GM18868 (cell line): ENCODE measurements around the gene CCDC50.

ENCODE experiments used
- ATAC-seq: cut with Tn5 transposase; IDR thresholded peaks from one replicate; pipeline ENCODE4 v1.9.1; 2021; ENCODE audit warnings: mild to moderate bottlenecking, moderate library complexity; ENCODE audit not compliant: unreplicated experiment

CCDC50 gene

GRCh38 chr3:191376516-191377141 lies 47.4 kb downstream of the CCDC50 start:
- no peak for ATAC-seq

DNA sequence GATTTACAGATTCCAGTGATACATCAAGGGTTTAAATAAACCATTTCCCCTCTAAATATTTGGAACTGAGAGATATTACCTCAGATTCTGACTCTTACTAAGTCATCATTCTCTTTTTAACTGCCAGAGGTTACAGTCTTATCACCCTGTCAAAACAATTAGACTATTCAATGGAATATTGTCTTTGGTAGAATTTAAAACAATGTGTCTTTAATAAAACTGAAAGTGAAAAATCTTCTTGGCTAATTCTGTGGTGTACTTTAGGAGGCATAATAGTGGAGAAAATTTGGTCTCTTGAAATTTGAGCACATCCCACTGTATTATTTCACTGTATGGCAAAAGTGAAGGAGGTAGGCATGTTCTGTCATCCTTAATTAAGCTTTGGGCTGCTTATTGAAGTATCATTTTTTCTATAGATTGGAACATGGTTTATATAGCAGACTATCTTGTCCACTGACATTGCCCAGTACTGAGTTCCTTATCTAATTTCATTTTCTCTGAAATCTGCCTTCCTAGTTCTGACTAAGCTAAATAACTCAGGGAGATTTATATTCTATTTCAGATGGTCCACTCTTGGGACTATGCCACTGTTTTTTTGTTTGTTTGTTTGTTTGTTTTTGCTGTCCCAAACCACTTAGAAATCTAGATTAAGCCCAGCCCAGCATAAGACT lies 49.1 kb downstream of the CCDC50 start:
- ATAC-seq, result peak; percentile 36

- ATAC-seq, result no peak
Measured at GRCh38 chr3:191379446-191379845, 50.3 kb downstream of the CCDC50 start.

- no peak for ATAC-seq
Measured at GRCh38 chr3:191380001-191380400, 50.8 kb downstream of the CCDC50 start.

- ATAC-seq, result no peak
Measured at GRCh38 chr3:191381303-191381702, 52.1 kb downstream of the CCDC50 start.

DNA sequence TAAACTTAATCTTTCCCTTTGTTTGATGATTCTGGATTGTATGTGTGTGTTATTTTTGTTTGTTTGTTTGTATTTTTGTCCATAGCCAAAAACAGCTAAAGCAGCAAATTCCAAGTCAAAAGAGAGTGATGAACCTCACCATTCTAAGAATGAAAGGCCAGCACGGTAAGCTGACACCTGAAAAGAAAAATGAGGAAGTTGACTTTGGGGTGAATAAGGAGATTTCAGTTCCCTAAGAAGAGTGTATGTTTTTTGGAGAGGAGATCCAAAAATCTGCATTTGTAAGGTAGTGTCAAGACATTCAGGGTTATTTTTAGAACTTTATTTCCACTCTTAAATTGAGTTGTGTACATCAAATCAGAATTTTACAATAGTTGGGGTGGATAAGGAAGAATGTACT lies 53.5 kb downstream of the CCDC50 start:
- ATAC-seq, result peak; percentile 81

DNA sequence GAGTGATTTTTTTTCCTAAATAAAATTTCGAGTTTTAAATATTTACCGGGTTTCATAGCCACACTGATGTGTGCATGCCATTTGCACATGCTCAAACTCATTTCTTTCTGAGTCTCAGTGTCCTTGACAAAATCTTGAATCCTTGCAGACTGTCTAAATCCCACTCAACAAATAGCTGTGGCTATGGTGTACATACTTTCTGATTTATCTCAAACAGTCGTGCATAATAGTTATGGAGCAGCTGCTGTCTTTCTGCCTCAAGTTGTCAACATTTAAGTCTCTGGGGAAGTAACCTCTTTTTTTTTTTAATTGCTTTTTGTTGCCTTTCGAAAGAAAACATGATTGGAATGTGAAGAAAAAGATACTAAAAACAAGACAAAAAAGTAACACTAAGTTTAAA lies 53.9 kb downstream of the CCDC50 start:
- peak; percentile 9 for ATAC-seq

GRCh38 chr3:191385101-191385500 lies 55.9 kb downstream of the CCDC50 start:
- no peak for ATAC-seq

- no peak for ATAC-seq
Measured at GRCh38 chr3:191387441-191388077, 58.4 kb downstream of the CCDC50 start.

- peak; percentile 41 for ATAC-seq
Measured at GRCh38 chr3:191388823-191389222, 59.6 kb downstream of the CCDC50 start.

DNA sequence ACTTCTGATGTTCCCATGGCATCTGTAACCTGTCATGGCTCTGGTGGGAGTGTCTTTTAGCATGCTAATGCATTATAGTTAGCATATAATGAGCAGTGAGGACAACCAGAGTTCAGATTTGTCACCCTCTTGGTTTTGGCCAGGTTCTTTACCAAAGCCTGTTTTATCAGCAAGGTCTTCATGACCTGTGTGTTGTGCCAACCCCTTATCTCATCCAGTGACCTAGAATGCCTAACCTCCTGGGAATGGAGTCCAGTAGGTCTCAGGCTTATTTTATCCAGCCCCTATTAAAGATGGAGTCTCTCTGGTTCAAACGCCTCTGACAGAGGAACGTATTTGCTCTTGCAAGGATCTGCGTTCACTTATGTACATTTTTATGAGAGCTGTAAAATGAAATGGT lies 61.4 kb downstream of the CCDC50 start:
- no peak for ATAC-seq

- ATAC-seq, result no peak
Measured at GRCh38 chr3:191391861-191392808, 62.9 kb downstream of the CCDC50 start.

- ATAC-seq, result no peak
Measured at GRCh38 chr3:191393146-191393545, 64.0 kb downstream of the CCDC50 start.

- no peak for ATAC-seq
Measured at GRCh38 chr3:191397771-191398170, 68.6 kb downstream of the CCDC50 start.

DNA sequence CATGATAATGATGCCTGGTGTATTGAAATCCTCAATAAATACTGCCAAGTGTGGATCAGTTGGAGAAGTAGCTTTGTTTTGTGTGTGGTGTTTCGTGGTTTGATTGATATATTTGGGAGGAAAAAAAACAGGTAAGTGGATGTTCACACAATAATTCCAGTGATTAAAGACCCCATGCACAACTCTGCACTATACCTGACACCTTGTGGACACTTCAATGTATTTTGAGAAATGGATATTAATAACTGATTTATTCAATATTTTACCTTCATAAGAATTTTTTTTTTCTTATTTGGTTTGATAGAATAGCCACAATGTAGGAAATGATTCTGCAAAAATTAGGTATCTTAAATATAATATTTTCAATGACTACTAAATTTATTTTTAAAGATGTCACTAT lies 69.4 kb downstream of the CCDC50 start:
- no peak for ATAC-seq

- no peak for ATAC-seq
Measured at GRCh38 chr3:191399918-191400317, 70.7 kb downstream of the CCDC50 start.

- no peak for ATAC-seq
Measured at GRCh38 chr3:191401775-191402357, 72.7 kb downstream of the CCDC50 start.

GRCh38 chr3:191409791-191410359 lies 80.7 kb downstream of the CCDC50 start:
- ATAC-seq, result no peak

DNA sequence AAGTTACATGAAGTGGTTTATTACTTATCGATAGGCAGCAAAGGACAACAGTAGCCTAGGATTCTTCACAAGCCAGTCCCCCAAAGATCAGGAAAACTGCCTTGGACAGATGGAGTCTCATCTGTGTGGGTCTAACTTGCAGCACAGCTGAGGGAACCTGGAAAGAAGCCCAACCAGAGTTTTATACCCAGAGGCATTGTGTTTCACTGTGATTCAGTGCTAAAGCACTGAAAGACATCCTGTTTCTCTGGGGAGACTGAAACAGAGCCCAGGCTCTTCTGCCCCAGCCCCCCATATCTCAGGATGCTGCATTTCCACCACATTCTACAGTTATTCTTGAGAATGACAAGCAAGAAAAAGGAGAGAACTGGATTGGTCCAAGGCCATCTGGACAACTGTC lies 83.6 kb downstream of the CCDC50 start:
- no peak for ATAC-seq

DNA sequence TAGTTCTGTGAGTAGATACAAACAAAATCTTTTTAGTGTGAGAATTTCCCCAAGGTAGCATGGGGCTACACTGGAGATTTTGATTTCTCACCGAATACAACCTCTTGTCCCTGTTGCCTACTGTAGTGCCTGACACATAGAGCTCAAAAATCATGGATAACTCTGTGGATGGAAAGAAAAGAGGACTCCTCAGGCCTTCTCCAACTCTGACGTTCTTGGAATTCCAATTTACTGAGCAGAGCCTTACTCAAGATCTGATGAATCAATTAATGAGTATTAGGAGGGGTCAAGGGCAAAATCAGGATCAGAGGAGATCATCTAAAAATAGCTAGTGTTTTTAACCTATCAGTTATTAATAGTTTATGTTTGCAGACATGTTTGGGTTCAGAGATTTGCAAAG lies 85.1 kb downstream of the CCDC50 start:
- no peak for ATAC-seq
